Measurements from ENCODE around the gene METAP1D.

GRCh38 chr2:172082944-172083627, 83.3 kb downstream of the METAP1D start:
- no peak for TF ChIP-seq CTCF (IDR thresholded peaks at IDR 0.05)
- no peak for TF ChIP-seq POLR2AphosphoS5 (IDR thresholded peaks at IDR 0.05)

All from prostate gland (tissue), 2 donors.